ENCODE results near the gene AAGAB. TPM values are rescaled to one million over a fixed set of nuclear protein-coding genes. Genes with fewer than 3 reads are reported as not detected.

Gene AAGAB
- total and polyA plus RNA-seq, 4 donors: 40.9 to 47.6 (median 42.9) TPM

GRCh38 chr15:67199881-67200763 is 54.3 kb downstream of the AAGAB start:
- Histone ChIP-seq H3K27ac (ENCODE audit: low read depth, low read length) (no peak overlapping the region), H3K9me3 (ENCODE audit: control insufficient read depth, insufficient read depth, low read length) (no peaks in the 10 kb centered on the region), H3K27me3 (ENCODE audit: control insufficient read depth, insufficient read depth, low read length) (no peaks in the 10 kb centered on the region), H3K4me3 (ENCODE audit: low read depth, low read length) (no peak overlapping the region), H3K4me1 (ENCODE audit: control insufficient read depth, insufficient read depth, low read length) (no peaks in the 10 kb centered on the region), H3K36me3 (ENCODE audit: control insufficient read depth, insufficient read depth, low read length) (no peaks in the 10 kb centered on the region)
- 57% methylated on average over 5 of the region's 8 CpGs for WGBS (ENCODE audit: insufficient coverage)
- no peak for DNase-seq (ENCODE audit: low read depth in 4 of 6, low spot score in 6 of 6)

GRCh38 chr15:67199391-67199790 is 55.1 kb downstream of the AAGAB start:
- Histone ChIP-seq H3K9me3 (ENCODE audit: control insufficient read depth, insufficient read depth, low read length) (no peaks in the 10 kb centered on the region), H3K4me1 (ENCODE audit: control insufficient read depth, insufficient read depth, low read length) (no peaks in the 10 kb centered on the region), H3K27me3 (ENCODE audit: control insufficient read depth, insufficient read depth, low read length) (no peaks in the 10 kb centered on the region), H3K4me3 (ENCODE audit: low read depth, low read length) (no peak overlapping the region), H3K36me3 (ENCODE audit: control insufficient read depth, insufficient read depth, low read length) (peaks cover 3% of the 10 kb centered on the region), H3K27ac (ENCODE audit: low read depth, low read length) (no peak overlapping the region)
- no peak for DNase-seq (ENCODE audit: low read depth in 4 of 6, low spot score in 6 of 6)
- 92% methylated on average over 2 of the region's 4 CpGs for WGBS (ENCODE audit: insufficient coverage)

GRCh38 chr15:67198157-67198754 is 56.2 kb downstream of the AAGAB start:
- no peaks in the 10 kb centered on the region for H3K9me3 ChIP-seq (ENCODE audit: control insufficient read depth, insufficient read depth, low read length)
- H3K27me3 ChIP-seq (ENCODE audit: control insufficient read depth, insufficient read depth, low read length): no peaks in the 10 kb centered on the region
- WGBS (ENCODE audit: insufficient coverage): 87% methylated on average over 7 of the region's 7 CpGs
- no peak for DNase-seq (ENCODE audit: low read depth in 4 of 6, low spot score in 6 of 6)
- no peak overlapping the region for H3K4me3 ChIP-seq (ENCODE audit: low read depth, low read length)
- H3K4me1 ChIP-seq (ENCODE audit: control insufficient read depth, insufficient read depth, low read length): no peaks in the 10 kb centered on the region
- H3K36me3 ChIP-seq (ENCODE audit: control insufficient read depth, insufficient read depth, low read length): peaks cover 6% of the 10 kb centered on the region
- no peak overlapping the region for H3K27ac ChIP-seq (ENCODE audit: low read depth, low read length)

GRCh38 chr15:67197364-67197695 is 57.1 kb downstream of the AAGAB start:
- Histone ChIP-seq H3K9me3 (ENCODE audit: control insufficient read depth, insufficient read depth, low read length) (no peaks in the 10 kb centered on the region), H3K27ac (ENCODE audit: low read depth, low read length) (no peak overlapping the region), H3K36me3 (ENCODE audit: control insufficient read depth, insufficient read depth, low read length) (peaks cover 8% of the 10 kb centered on the region), H3K27me3 (ENCODE audit: control insufficient read depth, insufficient read depth, low read length) (no peaks in the 10 kb centered on the region), H3K4me1 (ENCODE audit: control insufficient read depth, insufficient read depth, low read length) (no peaks in the 10 kb centered on the region), H3K4me3 (ENCODE audit: low read depth, low read length) (no peak overlapping the region)
- 94% methylated on average over 2 of the region's 2 CpGs for WGBS (ENCODE audit: insufficient coverage)
- no peak for DNase-seq (ENCODE audit: low read depth in 4 of 6, low spot score in 6 of 6)

- 79% methylated on average over 8 of the region's 8 CpGs for WGBS (ENCODE audit: insufficient coverage)
- Histone ChIP-seq H3K9me3 (ENCODE audit: control insufficient read depth, insufficient read depth, low read length) (no peaks in the 10 kb centered on the region), H3K4me1 (ENCODE audit: control insufficient read depth, insufficient read depth, low read length) (no peaks in the 10 kb centered on the region), H3K27me3 (ENCODE audit: control insufficient read depth, insufficient read depth, low read length) (no peaks in the 10 kb centered on the region), H3K27ac (ENCODE audit: low read depth, low read length) (no peak overlapping the region), H3K36me3 (ENCODE audit: control insufficient read depth, insufficient read depth, low read length) (peaks cover 8% of the 10 kb centered on the region), H3K4me3 (ENCODE audit: low read depth, low read length) (no peak overlapping the region)
- DNase-seq (ENCODE audit: low read depth in 4 of 6, low spot score in 6 of 6): peak in 1 of 6 donors; percentile 48
Observed at GRCh38 chr15:67196672-67197363, 57.6 kb downstream of the AAGAB start.

- no peak for DNase-seq (ENCODE audit: low read depth in 4 of 6, low spot score in 6 of 6)
- H3K4me1 ChIP-seq (ENCODE audit: control insufficient read depth, insufficient read depth, low read length): no peaks in the 10 kb centered on the region
- no peaks in the 10 kb centered on the region for H3K27me3 ChIP-seq (ENCODE audit: control insufficient read depth, insufficient read depth, low read length)
- 98% methylated on average over 4 of the region's 6 CpGs for WGBS (ENCODE audit: insufficient coverage)
- H3K9me3 ChIP-seq (ENCODE audit: control insufficient read depth, insufficient read depth, low read length): no peaks in the 10 kb centered on the region
- H3K27ac ChIP-seq (ENCODE audit: low read depth, low read length): no peak overlapping the region
- H3K36me3 ChIP-seq (ENCODE audit: control insufficient read depth, insufficient read depth, low read length): peaks cover 8% of the 10 kb centered on the region
- H3K4me3 ChIP-seq (ENCODE audit: low read depth, low read length): no peak overlapping the region
Observed at GRCh38 chr15:67196222-67196621, 58.2 kb downstream of the AAGAB start.

GRCh38 chr15:67195305-67195704 is 59.2 kb downstream of the AAGAB start:
- no peaks in the 10 kb centered on the region for H3K9me3 ChIP-seq (ENCODE audit: control insufficient read depth, insufficient read depth, low read length)

GRCh38 chr15:67194171-67195114 is 60.0 kb downstream of the AAGAB start:
- Histone ChIP-seq H3K27ac (ENCODE audit: low read depth, low read length) (no peak overlapping the region), H3K27me3 (ENCODE audit: control insufficient read depth, insufficient read depth, low read length) (no peaks in the 10 kb centered on the region), H3K36me3 (ENCODE audit: control insufficient read depth, insufficient read depth, low read length) (peaks cover 18% of the 10 kb centered on the region), H3K4me1 (ENCODE audit: control insufficient read depth, insufficient read depth, low read length) (peaks cover 4% of the 10 kb centered on the region), H3K4me3 (ENCODE audit: low read depth, low read length) (no peak overlapping the region), H3K9me3 (ENCODE audit: control insufficient read depth, insufficient read depth, low read length) (no peaks in the 10 kb centered on the region)
- WGBS (ENCODE audit: insufficient coverage): 90% methylated on average over 2 of the region's 9 CpGs
- DNase-seq (ENCODE audit: low read depth in 4 of 6, low spot score in 6 of 6): no peak

More at GRCh38 chr15:67195305-67195704, 59.2 kb downstream of the AAGAB start:
- Histone ChIP-seq H3K4me1 (ENCODE audit: control insufficient read depth, insufficient read depth, low read length) (no peaks in the 10 kb centered on the region), H3K27me3 (ENCODE audit: control insufficient read depth, insufficient read depth, low read length) (no peaks in the 10 kb centered on the region), H3K36me3 (ENCODE audit: control insufficient read depth, insufficient read depth, low read length) (peaks cover 12% of the 10 kb centered on the region), H3K27ac (ENCODE audit: low read depth, low read length) (no peak overlapping the region), H3K4me3 (ENCODE audit: low read depth, low read length) (no peak overlapping the region)
- WGBS (ENCODE audit: insufficient coverage): 94% methylated on average over 3 of the region's 3 CpGs
- no peak for DNase-seq (ENCODE audit: low read depth in 4 of 6, low spot score in 6 of 6)
